GM23248 (cell line): Measurements from ENCODE around the gene NAV2. TPM values are rescaled to one million over a fixed set of nuclear protein-coding genes. Genes with fewer than 3 reads are reported as not detected.

ENCODE experiments used
- DNase-seq: peaks from one replicate; pipeline ENCODE4 v3.0.0-alpha.2; 2015
- H2AFZ ChIP-seq: fragments of 200-600 bp; sonication (generic); 2 replicates; pipeline ENCODE4 v1.6.1; 2016; ENCODE audit warnings: antibody characterized with exemption
- H3F3A ChIP-seq: fragments of 200-600 bp; sonication (generic); 2 replicates; pipeline ENCODE4 v1.6.1; 2016; ENCODE audit warnings: mild to moderate bottlenecking, antibody characterized with exemption, mixed run types; ENCODE audit not compliant: insufficient read depth
- H3K27ac ChIP-seq: fragments of 200-600 bp; sonication (generic); 2 replicates; pipeline ENCODE4 v1.5.1; 2016; ENCODE audit warnings: mild to moderate bottlenecking
- H3K27me3 ChIP-seq: fragments of 200-600 bp; sonication (generic); replicated peaks from 2 replicates; pipeline ENCODE4 v1.6.1; 2016; ENCODE audit warnings: mild to moderate bottlenecking; ENCODE audit not compliant: insufficient read depth
- H3K36me3 ChIP-seq: fragments of 200-600 bp; sonication (generic); 2 replicates; pipeline ENCODE4 v1.6.1; 2016; ENCODE audit warnings: low read depth, mild to moderate bottlenecking
- H3K4me1 ChIP-seq: fragments of 200-600 bp; sonication (generic); 2 replicates; pipeline ENCODE4 v1.6.1; 2016; ENCODE audit warnings: mild to moderate bottlenecking; ENCODE audit not compliant: insufficient read depth
- H3K4me2 ChIP-seq: fragments of 200-600 bp; sonication (generic); one replicate; pipeline ENCODE4 v1.6.1; 2016; ENCODE audit warnings: mild to moderate bottlenecking; ENCODE audit not compliant: unreplicated experiment
- H3K4me3 ChIP-seq: fragments of 200-600 bp; sonication (generic); 2 replicates; pipeline ENCODE4 v1.5.1; 2016; ENCODE audit warnings: mild to moderate bottlenecking
- H3K79me2 ChIP-seq: fragments of 200-600 bp; sonication (generic); 2 replicates; pipeline ENCODE4 v1.6.1; 2016; ENCODE audit warnings: mild to moderate bottlenecking; ENCODE audit not compliant: insufficient read depth
- H3K9ac ChIP-seq: fragments of 200-600 bp; sonication (generic); 2 replicates; pipeline ENCODE4 v1.6.1; 2016; ENCODE audit warnings: mild to moderate bottlenecking
- H3K9me2 ChIP-seq: fragments of 200-600 bp; sonication (generic); 2 replicates; pipeline ENCODE4 v1.6.1; 2016; ENCODE audit warnings: mixed run types, mild to moderate bottlenecking, moderate library complexity; ENCODE audit not compliant: insufficient read depth
- H3K9me3 ChIP-seq: fragments of 200-600 bp; sonication (generic); one replicate; pipeline ENCODE4 v1.6.1; 2017; ENCODE audit warnings: low read depth
- H4K20me1 ChIP-seq: fragments of 200-600 bp; sonication (generic); 2 replicates; pipeline ENCODE4 v1.6.0; 2016; ENCODE audit not compliant: insufficient read depth
- EZH2 ChIP-seq: fragments of 200-600 bp; sonication (generic); IDR thresholded peaks from 2 replicates; pipeline ENCODE4 v1.6.1; 2018; ENCODE audit warnings: antibody characterized with exemption, mild to moderate bottlenecking; ENCODE audit not compliant: insufficient read depth, poor library complexity, severe bottlenecking
- EZH2phosphoT487 ChIP-seq: fragments of 200-600 bp; sonication (generic); IDR thresholded peaks from 2 replicates; pipeline ENCODE4 v1.6.1; 2018; ENCODE audit warnings: antibody characterized with exemption, moderate library complexity, mild to moderate bottlenecking, low read depth; ENCODE audit not compliant: insufficient read depth
- WGBS, 2 experiments: methylation state at CpG; one replicate each; pipeline ENCODE4 v1.1.6; 2015 to 2017; ENCODE audit warnings: low lambda C conversion rate in 2 of 2, low coverage in 1 of 2; ENCODE audit errors: missing lambda C conversion rate in 2 of 2; 5-methylcytosine and 5-hydroxymethylcytosine counted together
- in situ Hi-C: fragments of 300-500 bp; cut with MboI; formaldehyde crosslinking; loops from 2 replicates; pipeline ENCODE4 v1.15.0; 2020
- polyA plus RNA-seq: library from polyadenylated mRNA; unstranded; fragments of >200 nt; fragmentation: Nextera tagmentation; extraction: Ambion mirVana; gene quantifications from 2 replicates; pipeline ENCODE4 v1.2.1, GENCODE V29; 2016
- total RNA-seq: library from RNA; depleted of rRNA; stranded (reverse); fragments of >200 nt; shearing (Covaris generic); gene quantifications from 2 replicates; pipeline ENCODE4 v1.2.3, GENCODE V29; 2014

The NAV2 gene
- total and polyA plus RNA-seq, 2 experiments from 2014 or later: 5.7 to 11.9 TPM

GRCh38 chr11:19836666-19837065 is 124.0 kb downstream of the NAV2 start:
- Histone ChIP-seq H3K27me3 (no peaks in the 10 kb centered on the region), H4K20me1 (no peaks in the 10 kb centered on the region), H3K36me3 (peaks cover 12% of the 10 kb centered on the region; the same call in 1 of the 2 replicates)

DNA sequence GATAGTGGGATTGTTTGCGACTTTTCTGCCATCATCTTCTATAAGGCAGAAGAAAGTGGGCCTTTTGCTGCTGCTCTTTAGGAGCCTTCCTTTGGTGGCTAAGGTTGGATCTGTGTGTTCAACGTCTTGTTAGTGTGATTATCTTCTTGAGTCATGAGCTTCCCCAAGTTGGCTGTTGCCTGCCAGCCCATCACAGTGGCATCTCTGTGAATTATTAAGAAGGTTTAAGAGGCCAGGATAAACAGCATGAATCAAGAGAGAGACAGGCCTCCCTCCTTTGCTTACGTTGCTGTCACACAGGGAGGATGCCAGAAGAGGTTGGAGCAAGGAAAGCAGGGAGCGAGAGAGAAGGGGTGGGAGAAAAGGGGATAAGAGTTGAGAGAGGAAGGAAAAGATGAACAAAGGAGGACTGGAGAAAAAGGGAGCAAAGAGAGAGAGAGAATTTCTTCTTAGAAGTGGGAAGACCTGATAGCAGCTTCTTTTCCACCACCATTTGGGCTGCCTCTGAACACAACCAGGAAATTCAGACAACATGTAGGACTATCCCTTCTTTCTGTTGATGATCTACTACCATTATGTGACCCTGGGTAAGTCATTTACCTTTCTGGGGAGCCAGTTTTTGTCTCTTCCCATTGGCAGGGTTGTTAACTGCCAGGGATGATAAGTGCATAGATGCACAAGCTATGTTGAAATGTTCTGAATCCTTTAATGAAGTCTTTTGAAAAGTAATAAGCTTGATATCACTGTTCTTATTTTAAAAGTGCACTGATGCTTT is 126.5 kb downstream of the NAV2 start:
- Histone ChIP-seq H3K27ac (no peak overlapping the region), H3K9ac (no peak overlapping the region), H3K36me3 (peaks cover 9% of the 10 kb centered on the region; the same call in 1 of the 2 replicates), H2AFZ (no peak overlapping the region), H3K79me2 (peaks cover 96% of the 10 kb centered on the region), H4K20me1 (no peaks in the 10 kb centered on the region), H3K9me2 (no peaks in the 10 kb centered on the region), H3F3A (peaks cover 9% of the 10 kb centered on the region; the same call in 1 of the 2 replicates), H3K4me2 (no peak overlapping the region), H3K9me3 (no peaks in the 10 kb centered on the region), H3K4me1 (no peaks in the 10 kb centered on the region), H3K4me3 (no peak overlapping the region), H3K27me3 (no peaks in the 10 kb centered on the region)
- in situ Hi-C loops: no loop called here
- peak; percentile 19 for DNase-seq
- TF ChIP-seq EZH2: no peak
- TF ChIP-seq EZH2phosphoT487: no peak
- 73 to 76% methylated on average over 4 of the region's 4 CpGs for WGBS, 2 experiments

More at GRCh38 chr11:19836666-19837065, 124.0 kb downstream of the NAV2 start:
- in situ Hi-C loops: no loop called here
- TF ChIP-seq EZH2 (no peak), EZH2phosphoT487 (no peak)
- H2AFZ ChIP-seq: no peak overlapping the region
- WGBS, 2 experiments: 94 to 100% methylated on average over 2 of the region's 2 CpGs
- no peak overlapping the region for H3K4me3 ChIP-seq
- H3K4me1 ChIP-seq: no peaks in the 10 kb centered on the region
- no peak for DNase-seq
- no peaks in the 10 kb centered on the region for H3K9me2 ChIP-seq
- no peak overlapping the region for H3K9ac ChIP-seq
- H3K4me2 ChIP-seq: no peak overlapping the region
- no peaks in the 10 kb centered on the region for H3K9me3 ChIP-seq
- H3K79me2 ChIP-seq: peaks cover 96% of the 10 kb centered on the region
- peaks cover 3% of the 10 kb centered on the region; the same call in 1 of the 2 replicates for H3F3A ChIP-seq
- H3K27ac ChIP-seq: no peak overlapping the region

DNA sequence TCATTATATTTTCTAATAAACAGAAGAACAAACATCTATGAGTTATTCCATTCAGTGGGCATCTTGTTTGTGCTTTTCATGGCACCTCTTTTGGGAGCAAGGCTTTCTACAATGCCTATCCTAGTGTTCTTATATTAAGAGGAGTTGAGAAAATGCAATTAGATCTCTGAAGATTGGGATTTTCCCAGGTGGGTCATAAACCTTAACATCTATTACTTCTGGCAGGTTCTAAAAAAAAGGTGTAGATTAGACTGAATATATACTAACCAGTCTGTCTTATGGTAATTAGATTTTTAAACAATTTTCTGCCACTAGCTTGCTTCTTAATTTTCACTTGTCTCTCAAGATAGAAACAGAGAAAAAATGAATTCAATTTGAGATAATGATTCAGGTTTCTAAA is 128.3 kb downstream of the NAV2 start:
- Histone ChIP-seq H3K9me2 (no peaks in the 10 kb centered on the region), H3K4me2 (no peak overlapping the region), H3K4me3 (no peak overlapping the region), H4K20me1 (no peaks in the 10 kb centered on the region), H3K27me3 (no peaks in the 10 kb centered on the region), H3K79me2 (peaks cover 99% of the 10 kb centered on the region), H3K9me3 (no peaks in the 10 kb centered on the region), H3K9ac (no peak overlapping the region), H3K27ac (no peak overlapping the region), H3F3A (peaks cover 9% of the 10 kb centered on the region; the same call in 1 of the 2 replicates), H3K36me3 (peaks cover 2% of the 10 kb centered on the region; the same call in 1 of the 2 replicates), H2AFZ (no peak overlapping the region), H3K4me1 (no peaks in the 10 kb centered on the region)
- in situ Hi-C loops: no loop called here
- TF ChIP-seq EZH2 (no peak), EZH2phosphoT487 (no peak)
- DNase-seq: no peak

- Histone ChIP-seq H3K4me3 (no peak overlapping the region), H3K27me3 (no peaks in the 10 kb centered on the region), H3K4me2 (no peak overlapping the region), H3K36me3 (peaks cover 2% of the 10 kb centered on the region; the same call in 1 of the 2 replicates), H3K9me2 (no peaks in the 10 kb centered on the region), H2AFZ (no peak overlapping the region), H4K20me1 (no peaks in the 10 kb centered on the region), H3F3A (peaks cover 7% of the 10 kb centered on the region; the same call in 1 of the 2 replicates), H3K4me1 (no peaks in the 10 kb centered on the region), H3K9ac (no peak overlapping the region), H3K9me3 (no peaks in the 10 kb centered on the region), H3K27ac (no peak overlapping the region), H3K79me2 (peaks cover 100% of the 10 kb centered on the region)
- no peak for DNase-seq
- 79 to 84% methylated on average over 7 of the region's 7 CpGs for WGBS, 2 experiments
- in situ Hi-C loops: no loop called here
- TF ChIP-seq EZH2 (no peak), EZH2phosphoT487 (no peak)
Measured at GRCh38 chr11:19842505-19842904, 129.9 kb downstream of the NAV2 start.
